Neuronal stem cell (in vitro differentiated cells): ENCODE data around the gene CEP57L1.

ENCODE experiments used
- DNase-seq: peaks from one replicate; pipeline ENCODE4 v3.0.0-alpha.2; 2013; ENCODE audit warnings: low spot score
- H2AFZ ChIP-seq: one replicate; pipeline ENCODE4 v1.6.1; 2013; ENCODE audit warnings: mild to moderate bottlenecking, low read length, inconsistent platforms
- H2AK5ac ChIP-seq: 2 replicates; pipeline ENCODE4 v1.6.1; 2013; ENCODE audit warnings: low read depth, mild to moderate bottlenecking, inconsistent platforms, low read length, moderate library complexity, mixed read lengths
- H2BK120ac ChIP-seq: 2 replicates; pipeline ENCODE4 v1.6.1; 2013; ENCODE audit warnings: low read depth, mild to moderate bottlenecking, inconsistent platforms, low read length, moderate library complexity, mixed read lengths
- H2BK12ac ChIP-seq: one replicate; pipeline ENCODE4 v1.6.1; 2013; ENCODE audit warnings: low read length, inconsistent platforms
- H2BK15ac ChIP-seq: 2 replicates; pipeline ENCODE4 v1.6.1; 2013; ENCODE audit warnings: mild to moderate bottlenecking, low read length, inconsistent platforms, mixed read lengths
- H2BK5ac ChIP-seq: one replicate; pipeline ENCODE4 v1.6.1; 2013; ENCODE audit warnings: inconsistent platforms, mild to moderate bottlenecking, low read length, moderate library complexity
- H3K14ac ChIP-seq: one replicate; pipeline ENCODE4 v1.6.1; 2013; ENCODE audit warnings: low read length, inconsistent platforms
- H3K18ac ChIP-seq: 2 replicates; pipeline ENCODE4 v1.6.1; 2013; ENCODE audit warnings: low read length, inconsistent platforms
- H3K23ac ChIP-seq: 2 replicates; pipeline ENCODE4 v1.6.1; 2013; ENCODE audit warnings: low read depth, mild to moderate bottlenecking, mixed read lengths, low read length, inconsistent platforms; ENCODE audit not compliant: poor library complexity
- H3K27ac ChIP-seq: replicated peaks from 3 replicates; pipeline ENCODE4 v1.5.1; 2013; ENCODE audit warnings: low read length, inconsistent platforms
- H3K27me3 ChIP-seq, 3 experiments: 2 replicates each; pipeline ENCODE4 v1.6.1; 2013; ENCODE audit warnings: low read length in 3 of 3, mild to moderate bottlenecking in 2 of 3, inconsistent platforms in 1 of 3, low read depth in 1 of 3, mixed read lengths in 1 of 3, moderate library complexity in 1 of 3; ENCODE audit not compliant: control insufficient read depth in 3 of 3, insufficient read depth in 3 of 3
- H3K36me3 ChIP-seq, 2 donors: replicated peaks in 1 of 2; 2 replicates each; pipeline ENCODE4 v1.6.1; 2013; ENCODE audit warnings: low read length in 2 of 2; ENCODE audit not compliant: control insufficient read depth in 2 of 2, insufficient read depth in 2 of 2
- H3K4ac ChIP-seq: 2 replicates; pipeline ENCODE4 v1.6.1; 2013; ENCODE audit warnings: inconsistent platforms, mild to moderate bottlenecking, low read length, moderate library complexity
- H3K4me1 ChIP-seq, 2 donors: 1 replicate in 1 of 2; 2 replicates in 1 of 2; pipeline ENCODE4 v1.6.1; 2013; ENCODE audit warnings: low read length in 2 of 2, low read depth in 1 of 2; ENCODE audit not compliant: control insufficient read depth in 2 of 2, insufficient read depth in 1 of 2
- H3K4me2 ChIP-seq: one replicate; pipeline ENCODE4 v1.6.1; 2013; ENCODE audit warnings: mild to moderate bottlenecking, low read length, inconsistent platforms; ENCODE audit not compliant: insufficient read depth, poor library complexity, severe bottlenecking
- H3K4me3 ChIP-seq, 2 donors: 2 replicates each; pipeline ENCODE4 v1.5.1; 2013; ENCODE audit warnings: low read length in 2 of 2, mild to moderate bottlenecking in 2 of 2, inconsistent platforms in 1 of 2, moderate library complexity in 1 of 2
- H3K79me1 ChIP-seq: one replicate; pipeline ENCODE4 v1.6.1; 2013; ENCODE audit warnings: low read depth, mild to moderate bottlenecking, inconsistent platforms, low read length, moderate library complexity
- H3K9ac ChIP-seq: one replicate; pipeline ENCODE4 v1.6.1; 2013; ENCODE audit warnings: mild to moderate bottlenecking, low read depth, low read length, inconsistent platforms; ENCODE audit not compliant: poor library complexity
- H3K9me3 ChIP-seq, 2 donors: replicated peaks in 1 of 2; 2 replicates each; pipeline versions ENCODE3 to v1.6.1; 2013; ENCODE audit warnings: low read length in 2 of 2, mild to moderate bottlenecking in 2 of 2, inconsistent platforms in 1 of 2, low read depth in 1 of 2, mixed read lengths in 1 of 2, moderate library complexity in 1 of 2; ENCODE audit not compliant: control insufficient read depth in 2 of 2, insufficient read depth in 1 of 2
- H4K8ac ChIP-seq: one replicate; pipeline ENCODE4 v1.6.1; 2013; ENCODE audit warnings: low read depth, mild to moderate bottlenecking, inconsistent platforms, low read length, moderate library complexity
- H4K91ac ChIP-seq: one replicate; pipeline ENCODE4 v1.6.1; 2013; ENCODE audit warnings: low read length, low read depth, mild to moderate bottlenecking, inconsistent platforms; ENCODE audit not compliant: poor library complexity
- WGBS, 2 donors: extraction: QIAGEN DNeasy Blood & Tissue Kit; methylation state at CpG; one replicate each; pipeline ENCODE4 v1.1.7; 2013; ENCODE audit warnings: missing lambda C conversion rate in 2 of 2, mixed read lengths in 1 of 2; ENCODE audit not compliant: insufficient read length in 2 of 2, insufficient replicate concordance in 1 of 2; ENCODE audit errors: extremely low coverage in 2 of 2; 5-methylcytosine and 5-hydroxymethylcytosine counted together

Gene CEP57L1

DNA sequence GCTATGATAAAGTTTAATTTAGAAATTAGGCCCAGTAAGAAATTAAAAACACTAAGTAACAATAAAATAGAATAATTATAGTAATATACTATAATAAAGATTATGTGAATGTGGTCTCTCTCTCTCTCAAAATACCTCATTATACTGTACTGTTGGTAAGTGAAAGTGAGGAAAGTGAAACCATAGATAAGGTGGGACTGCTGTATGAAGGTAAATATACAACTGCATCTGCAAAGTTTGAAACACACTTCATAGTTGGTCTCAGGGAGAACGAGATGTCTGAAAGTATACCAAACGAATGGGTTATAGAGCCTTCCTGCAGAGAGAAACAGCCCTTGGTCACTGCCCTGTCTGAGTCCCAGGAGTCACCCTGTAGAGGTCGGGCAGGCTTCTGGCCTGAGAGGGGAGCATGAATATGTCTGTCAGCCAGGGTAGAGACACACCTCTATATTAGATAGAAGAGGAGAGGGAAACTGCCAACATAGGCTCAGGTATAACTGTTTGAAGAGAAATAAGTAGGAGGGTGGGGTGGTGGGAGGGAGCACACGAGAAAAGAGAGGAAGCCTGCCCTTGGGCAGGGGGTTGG, 32.4 kb upstream of the CEP57L1 start:
- no peak overlapping the region for H3K18ac ChIP-seq
- H2BK120ac ChIP-seq: no peak overlapping the region
- WGBS, 2 donors: no CpG with 5 or more reads among the region's 4 CpGs
- H4K8ac ChIP-seq: no peak overlapping the region
- H3K4me2 ChIP-seq: no peak overlapping the region
- no peak overlapping the region for H3K23ac ChIP-seq
- no peak overlapping the region for H3K4me3 ChIP-seq
- H3K79me1 ChIP-seq: no peaks in the 10 kb centered on the region
- H3K4me1 ChIP-seq: peaks cover 2 to 13% of the 10 kb centered on the region in 2 donors
- no peak overlapping the region for H3K4ac ChIP-seq
- no peak overlapping the region for H2BK5ac ChIP-seq
- no peak overlapping the region for H4K91ac ChIP-seq
- no peaks in the 10 kb centered on the region for H3K9me3 ChIP-seq
- no peak overlapping the region for H2AK5ac ChIP-seq
- no peak overlapping the region for H2AFZ ChIP-seq
- no peak overlapping the region for H2BK15ac ChIP-seq
- no peak overlapping the region for H3K27ac ChIP-seq
- DNase-seq: no peak
- H3K27me3 ChIP-seq: no peaks in the 10 kb centered on the region
- H3K9ac ChIP-seq: no peak overlapping the region
- H3K14ac ChIP-seq: no peak overlapping the region
- no peaks in the 10 kb centered on the region for H3K36me3 ChIP-seq
- no peak overlapping the region for H2BK12ac ChIP-seq

- H3K9me3 ChIP-seq: no peaks in the 10 kb centered on the region
- no peak overlapping the region for H2BK12ac ChIP-seq
- H3K79me1 ChIP-seq: no peaks in the 10 kb centered on the region
- H3K18ac ChIP-seq: no peak overlapping the region
- no peak overlapping the region for H3K4ac ChIP-seq
- no peak overlapping the region for H3K4me2 ChIP-seq
- H4K91ac ChIP-seq: no peak overlapping the region
- H3K27ac ChIP-seq: no peak overlapping the region
- no peak overlapping the region for H2BK5ac ChIP-seq
- peaks cover 0 to under 1% (median 0%) of the 10 kb centered on the region in 3 experiments for H3K27me3 ChIP-seq
- H2BK120ac ChIP-seq: no peak overlapping the region
- no peak overlapping the region for H2BK15ac ChIP-seq
- H3K36me3 ChIP-seq: no peaks in the 10 kb centered on the region
- no peak overlapping the region for H3K9ac ChIP-seq
- no peak overlapping the region for H3K14ac ChIP-seq
- H2AFZ ChIP-seq: no peak overlapping the region
- peaks cover 0 to 2% of the 10 kb centered on the region in 2 donors for H3K4me1 ChIP-seq
- no peak overlapping the region for H4K8ac ChIP-seq
- no peak overlapping the region for H3K23ac ChIP-seq
- WGBS, 2 donors: no CpG with 5 or more reads among the region's 2 CpGs
- H2AK5ac ChIP-seq: no peak overlapping the region
- no peak overlapping the region for H3K4me3 ChIP-seq
- DNase-seq: no peak
Measured at GRCh38 chr6:109069746-109070145, 25.6 kb upstream of the CEP57L1 start.

DNA sequence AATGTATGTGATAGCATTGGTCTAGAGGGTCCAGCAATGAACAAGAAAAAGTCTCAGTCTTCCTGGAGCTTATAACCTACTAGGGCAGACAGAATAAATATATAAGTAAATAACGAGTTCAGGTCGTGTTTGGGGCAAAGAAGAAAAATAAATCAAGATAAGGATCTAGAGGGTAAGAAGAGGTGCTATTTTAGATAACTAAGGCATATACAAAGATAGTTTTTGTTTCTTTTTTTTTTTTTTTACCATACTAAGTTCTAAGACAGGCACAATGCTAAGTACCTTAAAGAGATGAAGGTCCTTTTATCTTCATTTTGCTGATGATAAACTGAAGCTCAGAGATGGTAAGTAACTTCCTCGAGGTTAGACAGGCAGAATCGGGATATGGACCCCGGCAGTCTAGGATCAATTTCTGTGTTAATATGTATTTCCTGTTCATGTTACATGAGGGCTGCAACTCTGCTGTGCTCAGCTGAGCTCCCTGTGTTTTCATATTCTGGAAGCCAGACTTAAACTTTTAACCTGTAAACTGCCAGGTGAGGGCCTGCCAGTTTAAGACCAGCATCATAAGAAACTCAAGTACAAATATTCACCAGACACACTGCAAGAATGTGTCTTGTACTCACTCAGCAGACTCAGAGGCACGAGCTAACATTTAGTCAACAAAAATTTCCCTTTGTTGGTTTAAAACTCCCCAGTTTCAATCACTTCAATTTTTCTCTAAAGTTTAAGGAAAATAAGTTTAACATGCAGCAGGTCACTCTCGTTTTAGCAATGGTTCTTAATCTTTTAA, 24.0 kb upstream of the CEP57L1 start:
- H3K36me3 ChIP-seq: no peaks in the 10 kb centered on the region
- H4K91ac ChIP-seq: no peak overlapping the region
- H2AFZ ChIP-seq: no peak overlapping the region
- H3K4me3 ChIP-seq: no peak overlapping the region
- no peak overlapping the region for H3K4ac ChIP-seq
- no peaks in the 10 kb centered on the region for H3K9me3 ChIP-seq
- no peak overlapping the region for H3K27ac ChIP-seq
- no peak overlapping the region for H2BK15ac ChIP-seq
- H3K9ac ChIP-seq: no peak overlapping the region
- no peak overlapping the region for H2AK5ac ChIP-seq
- H3K23ac ChIP-seq: no peak overlapping the region
- no peak overlapping the region for H2BK120ac ChIP-seq
- H3K14ac ChIP-seq: no peak overlapping the region
- no peak for DNase-seq
- no peak overlapping the region for H3K18ac ChIP-seq
- no peaks in the 10 kb centered on the region for H3K79me1 ChIP-seq
- no peak overlapping the region for H2BK12ac ChIP-seq
- H3K4me2 ChIP-seq: no peak overlapping the region
- no peak overlapping the region for H2BK5ac ChIP-seq
- peaks cover 0 to 2% of the 10 kb centered on the region in 2 donors for H3K4me1 ChIP-seq
- H3K27me3 ChIP-seq: peaks cover 0 to 2% (median 0%) of the 10 kb centered on the region in 3 experiments
- no peak overlapping the region for H4K8ac ChIP-seq
- WGBS, 2 donors: no CpG with 5 or more reads among the region's 7 CpGs

GRCh38 chr6:109073344-109074132, 21.8 kb upstream of the CEP57L1 start:
- Histone ChIP-seq H3K27ac (no peak overlapping the region), H2BK15ac (no peak overlapping the region)

More at GRCh38 chr6:109073344-109074132, 21.8 kb upstream of the CEP57L1 start:
- Histone ChIP-seq H2AFZ (peak overlapping the region; percentile 30), H3K4ac (no peak overlapping the region), H2BK5ac (no peak overlapping the region), H3K9ac (no peak overlapping the region), H3K18ac (no peak overlapping the region), H2BK12ac (no peak overlapping the region), H3K4me3 (no peak overlapping the region), H2BK120ac (no peak overlapping the region), H3K23ac (no peak overlapping the region), H2AK5ac (no peak overlapping the region), H4K8ac (no peak overlapping the region), H4K91ac (no peak overlapping the region), H3K4me2 (no peak overlapping the region), H3K27me3 (peaks cover 0 to 2% (median 0%) of the 10 kb centered on the region in 3 experiments), H3K9me3 (no peaks in the 10 kb centered on the region), H3K14ac (no peak overlapping the region), H3K79me1 (no peaks in the 10 kb centered on the region), H3K36me3 (no peaks in the 10 kb centered on the region), H3K4me1 (no peaks in the 10 kb centered on the region)
- no CpG with 5 or more reads among the region's 7 CpGs for WGBS, 2 donors
- DNase-seq: peak; percentile 70
